Keratinocyte (primary cell): Measurements from ENCODE around the gene UGT2B10. TPM values are rescaled to one million over a fixed set of nuclear protein-coding genes. Genes with fewer than 3 reads are reported as not detected.

Experiments
- DNase-seq: peaks from one replicate; pipeline ENCODE4 v3.0.0-alpha.2; 2011; ENCODE audit warnings: low read depth, missing footprints, low spot score
- FAIRE-seq: peaks from 2 replicates; lab custom pipeline; 2011; peaks lifted over from hg19 to GRCh38; lab: Jason Lieb, UNC
- H2AFZ ChIP-seq: 2 replicates; pipeline ENCODE4 v1.6.0; 2012; ENCODE audit warnings: low read length, control low read depth, inconsistent platforms; ENCODE audit not compliant: control insufficient read depth
- H3K27ac ChIP-seq: 2 replicates; pipeline ENCODE4 v1.5.1; 2011; ENCODE audit warnings: low read length; ENCODE audit not compliant: control insufficient read depth, insufficient read depth
- H3K27me3 ChIP-seq: 3 replicates; pipeline ENCODE4 v1.6.0; 2011; ENCODE audit warnings: low read length; ENCODE audit not compliant: control insufficient read depth, insufficient read depth; ENCODE audit errors: extremely low read depth
- H3K36me3 ChIP-seq, 2 experiments: 2 replicates in 1 of 2; 3 replicates in 1 of 2; pipeline ENCODE4 v1.5.1; 2011; ENCODE audit warnings: low read length in 2 of 2, mild to moderate bottlenecking in 1 of 2; ENCODE audit not compliant: control insufficient read depth in 2 of 2, insufficient read depth in 2 of 2; ENCODE audit errors: extremely low read depth in 1 of 2
- H3K4me1 ChIP-seq: 3 replicates; pipeline ENCODE4 v1.5.1; 2011; ENCODE audit warnings: low read length; ENCODE audit not compliant: control insufficient read depth, insufficient read depth; ENCODE audit errors: extremely low read depth
- H3K4me2 ChIP-seq: 3 replicates; pipeline ENCODE4 v1.6.0; 2011; ENCODE audit warnings: low read depth, low read length; ENCODE audit not compliant: control insufficient read depth, insufficient read depth; ENCODE audit errors: extremely low read depth
- H3K4me3 ChIP-seq, 3 experiments: fragments of 200-600 bp in 1 of 3; sonication (generic) in 1 of 3; 2 replicates in 2 of 3; 3 replicates in 1 of 3; pipeline ENCODE4 v1.5.1; 2011 to 2016; ENCODE audit warnings: low read length in 3 of 3, mild to moderate bottlenecking in 3 of 3, control low read depth in 2 of 3, inconsistent platforms in 1 of 3, low read depth in 1 of 3, mixed read lengths in 1 of 3, mixed run types in 1 of 3, moderate library complexity in 1 of 3; ENCODE audit not compliant: control insufficient read depth in 2 of 3, insufficient read depth in 2 of 3; ENCODE audit errors: extremely low read depth in 1 of 3
- H3K79me2 ChIP-seq: 2 replicates; pipeline ENCODE4 v1.6.0; 2012; ENCODE audit warnings: low read length; ENCODE audit not compliant: control insufficient read depth, insufficient read depth
- H3K9ac ChIP-seq: 3 replicates; pipeline ENCODE4 v1.6.0; 2011; ENCODE audit warnings: low read length; ENCODE audit not compliant: control insufficient read depth, insufficient read depth; ENCODE audit errors: extremely low read depth
- H3K9me1 ChIP-seq: 3 replicates; pipeline ENCODE4 v1.6.0; 2011; ENCODE audit warnings: low read length; ENCODE audit not compliant: control insufficient read depth, insufficient read depth; ENCODE audit errors: extremely low read depth
- H3K9me3 ChIP-seq: 2 replicates; pipeline ENCODE4 v1.5.1; 2012; ENCODE audit warnings: low read depth, low read length; ENCODE audit not compliant: control insufficient read depth
- H4K20me1 ChIP-seq: 3 replicates; pipeline ENCODE4 v1.6.0; 2011; ENCODE audit warnings: low read length; ENCODE audit not compliant: control insufficient read depth, insufficient read depth; ENCODE audit errors: extremely low read depth
- CTCF ChIP-seq, 3 experiments: IDR thresholded peaks in 1 of 3; conservative IDR thresholded peaks in 1 of 3; optimal IDR thresholded peaks in 1 of 3; 2 replicates in 2 of 3; 3 replicates in 1 of 3; pipeline versions ENCODE3 to v1.5.1; 2011; ENCODE audit warnings: low read length in 3 of 3, mild to moderate bottlenecking in 3 of 3, moderate library complexity in 2 of 3, control low read depth in 1 of 3, inconsistent platforms in 1 of 3; ENCODE audit not compliant: insufficient read depth in 2 of 3; ENCODE audit errors: extremely low read depth in 1 of 3
- EZH2 ChIP-seq: IDR thresholded peaks from one replicate; pipeline ENCODE4 v1.6.1; 2012; ENCODE audit warnings: inconsistent platforms, mild to moderate bottlenecking, low read length, moderate library complexity
- dilution Hi-C: fragments of 300-500 bp; cut with MboI; formaldehyde crosslinking; loops from one replicate; pipeline ENCODE4 v1.7.0; 2020; ENCODE audit warnings: low sequenced_read_pairs; ENCODE audit not compliant: extremely low pct_ligation_motif_present
- polyA plus RNA-seq, 5 experiments: library from polyadenylated mRNA; depleted of rRNA in 3 of 5; stranded (reverse) in 3 of 5; stranded (forward) in 1 of 5; unstranded in 1 of 5; fragments of >200 nt; gene quantifications; 1 replicate in 1 of 5; 2 replicates in 3 of 5; 3 replicates in 1 of 5; pipeline versions ENCODE4 v1.2.1 to v1.2.3, GENCODE V29; 2011 to 2012; ENCODE audit warnings: missing spikeins in 2 of 5, low read depth in 1 of 5, low replicate concordance in 1 of 5
- small RNA-seq, 3 experiments: library from RNA; depleted of rRNA; stranded (forward); fragments of <200 nt; gene quantifications; one replicate each; pipeline ENCODE3, GENCODE V24; 2012; ENCODE audit warnings: low read depth in 3 of 3, low replicate concordance in 1 of 3; ENCODE audit not compliant: insufficient read length in 3 of 3

The UGT2B10 gene
- polyA plus RNA-seq, 1 donor (not counting 4 experiments of a cell fraction or from before 2014, with no cell fraction given): not detected

- no peak for DNase-seq
- H3K4me1 ChIP-seq: no peaks in the 10 kb centered on the region
- TF ChIP-seq EZH2 (no peak), CTCF (optimal IDR thresholded peaks at IDR 0.05 in 1 of 3, IDR thresholded peaks at IDR 0.05 in 1 of 3, conservative IDR thresholded peaks at IDR 0.05 in 1 of 3; ENCODE audit: extremely low read depth in 1 of 3, insufficient read depth in 2 of 3, low read length in 3 of 3) (no peak)
- no peak overlapping the region for H3K27ac ChIP-seq
- dilution Hi-C loops: no loop called here
- H2AFZ ChIP-seq: no peak overlapping the region
- no peaks in the 10 kb centered on the region for H3K27me3 ChIP-seq
- H3K36me3 ChIP-seq: no peaks in the 10 kb centered on the region
- H3K4me3 ChIP-seq: no peak overlapping the region
- H3K4me2 ChIP-seq: no peak overlapping the region
- H3K9ac ChIP-seq: no peak overlapping the region
- no peaks in the 10 kb centered on the region for H4K20me1 ChIP-seq
- H3K79me2 ChIP-seq: no peaks in the 10 kb centered on the region
- H3K9me1 ChIP-seq: no peaks in the 10 kb centered on the region
- no peaks in the 10 kb centered on the region for H3K9me3 ChIP-seq
- FAIRE-seq: no peak
These were observed 61.8 kb downstream of the UGT2B10 start for GRCh38 chr4:68877555-68877954.

DNA sequence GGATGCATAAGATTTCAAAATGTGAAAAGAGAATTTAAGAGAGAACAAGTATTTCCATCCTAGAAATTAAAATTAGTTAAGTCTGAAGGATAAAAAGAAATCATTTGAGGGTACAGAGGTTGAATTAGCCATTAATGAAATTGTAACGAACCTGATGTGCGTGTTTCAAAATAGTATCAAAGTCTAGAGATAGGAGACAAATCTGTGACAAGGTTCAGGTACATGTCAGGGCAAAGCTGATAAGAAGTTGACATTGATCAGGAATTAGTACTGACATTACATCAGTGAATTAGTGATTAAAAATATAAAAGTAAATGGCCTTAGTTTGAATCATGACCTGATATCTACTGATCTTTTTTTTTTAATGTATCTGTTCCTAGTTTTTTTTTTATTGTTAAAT lies 62.3 kb downstream of the UGT2B10 start:
- H4K20me1 ChIP-seq: no peaks in the 10 kb centered on the region
- H3K4me2 ChIP-seq: no peak overlapping the region
- dilution Hi-C loops: no loop called here
- H3K9ac ChIP-seq: no peak overlapping the region
- H2AFZ ChIP-seq: no peak overlapping the region
- H3K36me3 ChIP-seq: no peaks in the 10 kb centered on the region
- H3K27me3 ChIP-seq: no peaks in the 10 kb centered on the region
- H3K4me1 ChIP-seq: no peaks in the 10 kb centered on the region
- no peak overlapping the region for H3K4me3 ChIP-seq
- FAIRE-seq (no peak), DNase-seq (no peak)
- TF ChIP-seq CTCF (optimal IDR thresholded peaks at IDR 0.05 in 1 of 3, IDR thresholded peaks at IDR 0.05 in 1 of 3, conservative IDR thresholded peaks at IDR 0.05 in 1 of 3; ENCODE audit: extremely low read depth in 1 of 3, insufficient read depth in 2 of 3, low read length in 3 of 3) (no peak), EZH2 (no peak)
- no peaks in the 10 kb centered on the region for H3K79me2 ChIP-seq
- no peaks in the 10 kb centered on the region for H3K9me1 ChIP-seq
- no peak overlapping the region for H3K27ac ChIP-seq
- H3K9me3 ChIP-seq: no peaks in the 10 kb centered on the region

Small RNAs within 50 kb of the gene (small RNA-seq; reads per million reads assigned to genes)
- 0 reads per million in 3 experiments for gene AC021146.4
- 0 reads per million in 3 experiments for gene AC021146.9

Other genes starting within 250 kb of the UGT2B10 start
- gene UGT2B17, start 239.7 kb upstream of the UGT2B10 start, polyA plus RNA-seq: 0.05 TPM in 2 of 3 replicates, not detected in the other
- gene UGT2B15, start 145.3 kb upstream of the UGT2B10 start, polyA plus RNA-seq: not detected in 3 replicates
- gene UGT2A3, start 135.8 kb downstream of the UGT2B10 start, polyA plus RNA-seq: not detected in 3 replicates